HG03565 (cell line): ENCODE data around the gene HIPK2.
"Not testable (repeated sequence)": the region's sequence is repeated elsewhere in the genome, so short reads cannot be mapped to it uniquely, and the experiment has no call there.

Experiments used
- ATAC-seq: cut with Tn5 transposase; IDR thresholded peaks from one replicate; pipeline ENCODE4 v1.9.1; 2021; ENCODE audit warnings: mild to moderate bottlenecking, moderate library complexity; ENCODE audit not compliant: unreplicated experiment

Gene HIPK2

GRCh38 chr7:139679731-139680594, 97.8 kb downstream of the HIPK2 start:
- ATAC-seq = no peak

DNA sequence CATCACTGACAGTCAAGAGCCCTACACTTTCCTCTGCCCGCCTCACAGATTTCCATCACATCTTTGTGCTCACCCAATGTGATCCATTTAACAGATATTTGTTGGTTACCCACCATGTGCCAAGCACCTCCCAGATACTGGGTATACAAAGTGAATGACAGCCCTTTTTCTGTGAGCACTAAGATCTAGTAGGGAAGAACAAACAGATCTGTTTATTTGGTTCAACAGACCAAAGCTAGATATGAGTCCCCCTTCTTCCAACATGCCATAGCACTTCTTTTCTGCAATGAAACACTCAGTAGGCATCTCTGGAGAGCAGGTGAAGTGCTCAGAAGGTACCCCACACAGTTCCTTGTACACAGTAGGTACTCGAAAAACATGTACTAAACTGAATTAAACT, 101.4 kb downstream of the HIPK2 start:
- ATAC-seq = no peak

DNA sequence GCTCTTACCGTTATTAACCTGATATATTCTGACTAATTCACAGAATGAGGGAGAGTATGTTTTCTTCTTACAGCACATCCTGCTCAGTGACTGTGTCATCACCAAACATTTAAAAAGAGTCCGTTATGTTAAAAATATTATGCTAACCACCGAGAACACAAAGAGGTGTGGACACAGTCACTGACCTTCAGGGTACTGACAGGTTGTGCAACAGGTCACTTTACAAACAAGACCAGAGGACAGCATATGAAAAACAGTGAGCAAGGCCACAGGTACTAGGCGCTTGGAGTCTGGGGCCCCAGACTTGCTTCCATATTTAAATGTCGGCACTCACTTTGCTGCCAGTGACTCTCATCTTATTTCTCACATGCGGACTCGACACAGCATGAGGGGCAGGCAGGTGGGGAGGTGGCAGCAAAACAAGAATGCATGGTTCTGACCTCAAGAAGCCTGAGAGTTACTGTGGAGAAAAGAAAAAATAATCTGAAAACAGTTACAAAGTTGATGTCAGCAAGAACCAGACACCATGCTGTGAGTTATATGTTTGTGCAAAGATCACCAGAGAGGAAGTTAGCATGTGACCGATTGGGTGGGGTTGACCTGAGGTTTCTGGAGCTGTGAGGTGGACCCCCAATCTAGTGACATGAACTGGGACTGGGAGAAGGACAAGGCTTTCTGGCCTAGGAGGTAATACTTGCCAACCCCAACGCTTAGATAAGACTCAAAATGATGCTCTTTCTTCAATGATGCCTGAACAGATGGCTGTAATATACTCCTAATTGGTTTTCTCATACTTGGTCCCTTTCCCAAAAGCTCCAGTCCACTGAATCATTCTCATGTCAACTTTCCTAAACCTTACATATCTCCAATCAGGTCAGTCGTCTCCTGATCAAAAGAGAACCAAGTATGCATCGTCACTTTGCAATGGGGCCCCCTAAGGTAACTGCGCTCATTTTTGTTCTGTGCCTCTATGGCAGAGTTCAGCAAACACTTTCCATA, 102.4 kb downstream of the HIPK2 start:
- ATAC-seq = peak; percentile 28

GRCh38 chr7:139674752-139675126, 103.1 kb downstream of the HIPK2 start:
- ATAC-seq = no peak

DNA sequence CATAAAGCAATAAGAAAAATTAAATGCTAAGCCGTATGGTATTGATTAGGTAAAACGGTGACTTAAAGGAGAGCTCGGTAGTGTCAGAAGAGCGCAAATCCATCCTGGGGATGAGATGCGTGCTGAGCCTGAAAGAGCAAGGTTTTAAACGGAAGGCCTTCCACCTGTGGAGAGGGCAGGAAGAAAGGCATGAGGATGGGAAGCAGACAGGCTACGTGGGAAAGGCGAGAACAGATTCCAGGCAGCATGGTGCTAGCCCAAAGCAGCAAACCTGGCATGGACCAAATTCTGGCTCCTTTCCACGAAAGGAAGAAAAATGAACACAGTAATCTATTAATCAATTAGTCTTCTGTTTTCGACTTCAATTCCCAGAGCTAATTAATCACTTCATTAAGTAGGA, 103.5 kb downstream of the HIPK2 start:
- no peak for ATAC-seq

DNA sequence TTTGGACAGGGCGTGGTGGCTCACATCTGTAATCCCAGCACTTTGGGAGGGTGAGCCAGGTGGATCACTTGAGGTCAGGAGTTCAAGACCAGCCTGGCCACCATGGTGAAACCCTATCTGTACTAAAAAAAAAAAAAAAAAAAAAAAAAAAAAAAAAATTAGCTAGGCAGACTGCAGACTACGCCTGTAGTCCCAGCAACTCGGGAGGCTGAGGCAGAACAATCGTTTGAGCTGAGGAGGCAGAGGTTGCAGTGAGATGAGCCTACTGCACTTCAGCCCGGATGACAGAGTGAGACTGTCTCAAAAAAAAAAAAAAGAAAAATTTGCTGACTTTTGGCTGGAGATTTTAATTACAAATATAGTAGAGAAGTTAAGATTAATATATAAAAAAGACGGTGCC, 104.0 kb downstream of the HIPK2 start:
- ATAC-seq = no peak

DNA sequence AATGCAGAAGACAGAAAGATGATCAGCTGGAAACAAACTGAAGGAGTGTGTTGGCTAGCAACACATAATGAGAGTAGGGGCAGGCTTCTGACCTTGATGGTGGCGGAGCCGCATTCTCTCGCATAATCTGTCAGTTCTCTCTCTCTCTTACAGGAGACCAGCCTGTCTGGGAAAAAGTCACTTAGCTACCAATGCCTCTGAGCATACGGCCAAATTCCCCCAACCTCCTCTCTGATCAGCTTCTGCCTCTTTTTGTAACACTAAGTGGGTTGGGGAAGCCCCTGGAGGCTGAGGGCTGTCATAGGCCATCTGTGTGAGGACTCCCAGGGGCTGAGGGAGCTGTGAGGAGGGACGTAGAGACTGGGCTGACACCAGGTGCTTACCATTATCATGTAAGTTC, 104.6 kb downstream of the HIPK2 start:
- peak; percentile 75 for ATAC-seq

- no peak for ATAC-seq
These were observed 105.8 kb downstream of the HIPK2 start for GRCh38 chr7:139671967-139672366.

DNA sequence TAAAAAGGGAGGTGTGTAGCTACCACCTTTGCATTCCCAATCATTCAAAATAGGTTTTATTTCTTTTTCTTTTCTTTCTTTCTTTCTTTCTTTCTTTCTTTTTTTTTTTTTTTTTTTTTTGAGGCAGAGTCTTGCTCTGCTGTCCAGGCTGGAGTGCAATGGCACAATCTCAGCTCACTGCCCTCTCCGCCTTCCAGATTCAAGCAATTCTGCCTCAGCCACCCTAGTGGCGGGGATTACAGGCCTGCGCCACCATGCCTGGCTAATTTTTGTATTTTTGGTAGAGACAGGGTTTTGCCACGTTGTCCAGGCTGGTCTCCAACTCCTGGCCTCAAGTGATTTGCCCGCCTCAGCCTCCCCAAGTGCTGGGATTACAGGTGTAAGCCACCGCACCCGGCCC, 107.1 kb downstream of the HIPK2 start:
- ATAC-seq = not testable (repeated sequence)

GRCh38 chr7:139669106-139670061, 108.4 kb downstream of the HIPK2 start:
- ATAC-seq = no peak

- no peak for ATAC-seq
These were observed 110.4 kb downstream of the HIPK2 start for GRCh38 chr7:139667377-139667776.

GRCh38 chr7:139666501-139666900, 111.3 kb downstream of the HIPK2 start:
- ATAC-seq = no peak

GRCh38 chr7:139664434-139664833, 113.4 kb downstream of the HIPK2 start:
- no peak for ATAC-seq

- ATAC-seq = no peak
These were observed 114.1 kb downstream of the HIPK2 start for GRCh38 chr7:139663608-139664177.

GRCh38 chr7:139661903-139662302, 115.9 kb downstream of the HIPK2 start:
- no peak for ATAC-seq

GRCh38 chr7:139661043-139661440, 116.8 kb downstream of the HIPK2 start:
- ATAC-seq = no peak

- ATAC-seq = no peak
These were observed 117.3 kb downstream of the HIPK2 start for GRCh38 chr7:139660317-139661042.

DNA sequence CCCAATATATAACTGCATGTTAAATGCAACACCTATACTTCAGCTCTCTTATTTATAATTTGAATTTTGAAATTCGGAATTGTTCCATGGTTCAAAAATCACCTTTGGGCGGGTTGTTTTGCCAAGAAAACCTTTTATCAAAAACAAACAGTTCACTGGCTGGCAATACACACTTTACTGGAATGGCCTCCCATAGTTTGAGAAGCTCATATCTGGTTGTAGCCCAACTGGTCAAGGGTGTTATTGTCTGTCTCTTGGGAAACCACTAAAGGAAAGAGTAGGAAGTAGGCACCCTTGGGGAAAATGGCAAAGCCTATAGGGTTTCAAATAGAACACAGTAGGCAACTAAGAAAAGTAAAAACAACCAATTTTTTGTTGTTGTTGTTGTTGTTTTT, 117.9 kb downstream of the HIPK2 start:
- no peak for ATAC-seq

DNA sequence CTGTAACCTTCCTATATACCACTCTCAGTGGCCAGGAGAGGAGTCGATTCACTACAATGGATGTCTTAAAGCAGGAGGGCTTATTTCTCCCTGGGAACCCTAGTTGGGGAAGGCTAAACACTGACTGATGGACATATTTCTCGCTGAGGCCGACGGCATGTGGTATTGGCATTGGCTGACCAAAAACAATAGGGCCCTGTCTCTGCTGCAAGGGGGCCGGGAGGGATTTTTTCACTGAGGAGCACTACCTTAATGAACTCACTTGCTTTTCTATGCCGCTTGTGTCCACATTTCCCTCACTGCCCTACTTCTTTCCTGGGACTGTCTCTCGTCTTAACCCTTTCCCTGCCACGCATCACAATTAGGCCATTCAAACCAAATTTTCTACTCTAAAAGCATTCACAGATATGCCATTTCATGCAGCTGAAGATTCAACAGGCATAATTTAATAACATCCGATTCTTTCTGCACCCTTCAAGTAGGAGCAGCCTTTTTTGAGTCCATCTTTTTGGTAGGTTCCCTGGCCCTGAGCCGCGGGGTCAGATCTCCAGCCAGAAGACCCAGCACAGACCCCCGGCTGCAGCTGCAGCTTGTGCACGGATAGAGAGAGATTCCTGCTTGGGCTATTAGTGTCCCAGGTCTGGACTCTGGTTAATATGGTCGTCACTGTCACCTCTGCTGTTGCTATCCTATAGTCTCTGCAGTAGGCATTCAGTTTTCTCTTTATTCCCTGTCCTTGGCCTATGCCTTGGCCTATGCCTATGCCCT, 118.7 kb downstream of the HIPK2 start:
- no peak for ATAC-seq
